Uterus (tissue), 2 donors: ENCODE results near the gene FKBP3.

Source experiments
- POLR2A ChIP-seq, 2 donors: fragments of 450-650 bp; IDR thresholded peaks; one replicate each; pipeline ENCODE4 v1.6.1; 2016; ENCODE audit warnings: antibody characterized with exemption in 2 of 2, mild to moderate bottlenecking in 1 of 2, moderate library complexity in 1 of 2
- TF ChIP-seq, protein P1 (sequence below), 4 experiments: fragments of 200-600 bp in 2 of 4; fragments of 450-650 bp in 2 of 4; sonication (generic) in 2 of 4; IDR thresholded peaks; one replicate each; pipeline ENCODE4 v1.5.1; 2016 to 2019; ENCODE audit warnings: antibody characterized with exemption in 4 of 4, mild to moderate bottlenecking in 2 of 4, moderate library complexity in 1 of 4

DNA sequence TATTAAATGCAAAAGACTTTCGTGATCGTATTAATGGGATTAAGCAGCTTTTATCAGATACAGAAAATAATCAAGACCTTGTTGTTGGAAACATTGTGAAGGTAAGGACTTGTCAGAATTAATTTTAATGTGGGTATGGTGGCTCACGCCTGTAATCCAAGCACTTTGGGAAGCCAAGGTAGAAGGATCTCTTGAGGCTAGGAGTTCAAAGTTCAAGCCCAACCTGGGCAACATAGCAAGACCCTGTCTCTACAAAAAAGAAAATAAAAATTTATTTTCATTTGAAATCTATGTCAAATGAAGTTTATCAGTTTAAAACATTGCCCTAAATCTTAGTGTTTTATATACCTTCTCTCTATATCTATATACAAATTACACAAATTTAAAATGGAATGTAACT lies 67.6 kb downstream of the FKBP3 start:
- TF ChIP-seq, protein P1, sequence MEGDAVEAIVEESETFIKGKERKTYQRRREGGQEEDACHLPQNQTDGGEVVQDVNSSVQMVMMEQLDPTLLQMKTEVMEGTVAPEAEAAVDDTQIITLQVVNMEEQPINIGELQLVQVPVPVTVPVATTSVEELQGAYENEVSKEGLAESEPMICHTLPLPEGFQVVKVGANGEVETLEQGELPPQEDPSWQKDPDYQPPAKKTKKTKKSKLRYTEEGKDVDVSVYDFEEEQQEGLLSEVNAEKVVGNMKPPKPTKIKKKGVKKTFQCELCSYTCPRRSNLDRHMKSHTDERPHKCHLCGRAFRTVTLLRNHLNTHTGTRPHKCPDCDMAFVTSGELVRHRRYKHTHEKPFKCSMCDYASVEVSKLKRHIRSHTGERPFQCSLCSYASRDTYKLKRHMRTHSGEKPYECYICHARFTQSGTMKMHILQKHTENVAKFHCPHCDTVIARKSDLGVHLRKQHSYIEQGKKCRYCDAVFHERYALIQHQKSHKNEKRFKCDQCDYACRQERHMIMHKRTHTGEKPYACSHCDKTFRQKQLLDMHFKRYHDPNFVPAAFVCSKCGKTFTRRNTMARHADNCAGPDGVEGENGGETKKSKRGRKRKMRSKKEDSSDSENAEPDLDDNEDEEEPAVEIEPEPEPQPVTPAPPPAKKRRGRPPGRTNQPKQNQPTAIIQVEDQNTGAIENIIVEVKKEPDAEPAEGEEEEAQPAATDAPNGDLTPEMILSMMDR (IDR thresholded peaks at IDR 0.05): no peak
- no peak for TF ChIP-seq POLR2A (IDR thresholded peaks at IDR 0.05)
